ENCODE results near the gene HJV.
"Not testable (repeated sequence)": the region's sequence is repeated elsewhere in the genome, so short reads cannot be mapped to it uniquely, and the experiment has no call there.

HJV gene

GRCh38 chr1:146021622-146022402 lies at the start of gene HJV:
Gene HJV, minus strand, starts transcription at chr1:146021735. Its CDS starts 1,504 bp downstream, at chr1:146020231.
- DNase-seq: no peak

GRCh38 chr1:146059148-146059547 lies 37.6 kb upstream of the HJV start:
- DNase-seq: not testable (repeated sequence)

- DNase-seq: peak; percentile 90
These were observed 30.5 kb upstream of the HJV start for GRCh38 chr1:146051852-146052676.

GRCh38 chr1:146051452-146051851 lies 29.9 kb upstream of the HJV start:
- DNase-seq: no peak

- not testable (repeated sequence) for DNase-seq
These were observed 29.1 kb upstream of the HJV start for GRCh38 chr1:146050652-146050963.

GRCh38 chr1:146049866-146050651 lies 28.5 kb upstream of the HJV start:
- DNase-seq: not testable (repeated sequence)

GRCh38 chr1:146049436-146049835 lies 27.9 kb upstream of the HJV start:
- DNase-seq: no peak

- not testable (repeated sequence) for DNase-seq
These were observed 27.1 kb upstream of the HJV start for GRCh38 chr1:146048514-146049115.

GRCh38 chr1:146046664-146047063 lies 25.1 kb upstream of the HJV start:
- DNase-seq: no peak

- DNase-seq: no peak
These were observed 18.3 kb upstream of the HJV start for GRCh38 chr1:146039844-146040194.

- DNase-seq: peak; percentile 90
These were observed 15.6 kb upstream of the HJV start for GRCh38 chr1:146036965-146037646.

GRCh38 chr1:146036241-146036964 lies 14.9 kb upstream of the HJV start:
- no peak for DNase-seq

GRCh38 chr1:146035048-146035423 lies 13.5 kb upstream of the HJV start:
- no peak for DNase-seq

- no peak for DNase-seq
These were observed 11.2 kb upstream of the HJV start for GRCh38 chr1:146032631-146033219.

GRCh38 chr1:146031476-146031875 lies 9.9 kb upstream of the HJV start:
- no peak for DNase-seq

GRCh38 chr1:146029117-146029516 lies 7.6 kb upstream of the HJV start:
- DNase-seq: no peak

GRCh38 chr1:146026650-146027049 lies 5.1 kb upstream of the HJV start:
- not testable (repeated sequence) for DNase-seq

- not testable (repeated sequence) for DNase-seq
These were observed 4.4 kb upstream of the HJV start for GRCh38 chr1:146025787-146026495.

- no peak for DNase-seq
These were observed 1.0 kb upstream of the HJV start for GRCh38 chr1:146022403-146023127.

GRCh38 chr1:146021050-146021445 lies 487 bp downstream of the HJV start:
- DNase-seq: no peak

Data from left hindlimb (tissue), 1 donor.